IPS DF 4.7 (cell line): ENCODE measurements around the gene PCDH15.

Experiments used
- DNase-seq: peaks from one replicate; pipeline ENCODE4 v3.0.0-alpha.2; 2013; ENCODE audit warnings: low spot score; ENCODE audit errors: extremely low read depth

The PCDH15 gene

GRCh38 chr10:54800741-54801421, at the start of gene PCDH15:
Gene PCDH15, minus strand, starts transcription at chr10:54801231. Its CDS starts 136,969 bp downstream, at chr10:54664262.
- peak; percentile 16 for DNase-seq

GRCh38 chr10:54843932-54844331, 42.9 kb upstream of the PCDH15 start:
- DNase-seq = no peak

GRCh38 chr10:54843085-54843646, 42.1 kb upstream of the PCDH15 start:
- DNase-seq = no peak

GRCh38 chr10:54837479-54837878, 36.4 kb upstream of the PCDH15 start:
- no peak for DNase-seq

GRCh38 chr10:54833029-54833428, 32.0 kb upstream of the PCDH15 start:
- no peak for DNase-seq

GRCh38 chr10:54826994-54827560, 26.0 kb upstream of the PCDH15 start:
- DNase-seq = no peak

GRCh38 chr10:54815583-54815982, 14.6 kb upstream of the PCDH15 start:
- DNase-seq = no peak

- DNase-seq = no peak
Observed at GRCh38 chr10:54808186-54808935, 7.3 kb upstream of the PCDH15 start.

GRCh38 chr10:54799506-54799905, 1.5 kb downstream of the PCDH15 start:
- no peak for DNase-seq

- no peak for DNase-seq
Observed at GRCh38 chr10:54797636-54798321, 3.3 kb downstream of the PCDH15 start.

GRCh38 chr10:54796881-54797280, 4.2 kb downstream of the PCDH15 start:
- no peak for DNase-seq

GRCh38 chr10:54776622-54777021, 24.4 kb downstream of the PCDH15 start:
- DNase-seq = no peak

- DNase-seq = no peak
Observed at GRCh38 chr10:54772468-54773122, 28.4 kb downstream of the PCDH15 start.

GRCh38 chr10:54769051-54769450, 32.0 kb downstream of the PCDH15 start:
- DNase-seq = no peak

GRCh38 chr10:54758791-54759190, 42.2 kb downstream of the PCDH15 start:
- DNase-seq = no peak

GRCh38 chr10:54749623-54750022, 51.4 kb downstream of the PCDH15 start:
- DNase-seq = no peak

GRCh38 chr10:54745436-54745835, 55.6 kb downstream of the PCDH15 start:
- no peak for DNase-seq

GRCh38 chr10:54742416-54742815, 58.6 kb downstream of the PCDH15 start:
- no peak for DNase-seq

- no peak for DNase-seq
Observed at GRCh38 chr10:54728511-54728910, 72.5 kb downstream of the PCDH15 start.

GRCh38 chr10:54722075-54722474, 79.0 kb downstream of the PCDH15 start:
- no peak for DNase-seq

GRCh38 chr10:54710918-54711317, 90.1 kb downstream of the PCDH15 start:
- no peak for DNase-seq
